ENCODE results near the gene TSPAN19. TPM values are rescaled to one million over a fixed set of nuclear protein-coding genes. Genes with fewer than 3 reads are reported as not detected.

TSPAN19 gene
- total and polyA plus RNA-seq, 2 of the 8 experiments (the other 6 are each of a cell fraction or from before 2014, with no cell fraction given): 0.09 TPM; not detected in 1

- Histone ChIP-seq H3K36me3 (ENCODE audit: control insufficient read depth in 2 of 4, insufficient read depth in 4 of 4, low read length in 3 of 4) (no peaks in the 10 kb centered on the region), H3K27me3 (replicated peaks in 1 of 4; ENCODE audit: control insufficient read depth in 3 of 4, extremely low read depth in 1 of 4, insufficient read depth in 3 of 4, low read length in 3 of 4) (no peaks in the 10 kb centered on the region), H2BK15ac (ENCODE audit: low read length) (no peak overlapping the region), H2BK12ac (ENCODE audit: low read depth, low read length) (no peak overlapping the region), H3K23me2 (ENCODE audit: low read depth, low read length) (no peaks in the 10 kb centered on the region), H3K14ac (ENCODE audit: insufficient read length) (no peak overlapping the region), H3K18ac (ENCODE audit: extremely low read depth, low read length) (no peak overlapping the region), H2BK20ac (ENCODE audit: low read length) (no peak overlapping the region), H2BK5ac (ENCODE audit: low read depth, low read length) (no peak overlapping the region), H4K91ac (replicated peaks; ENCODE audit: insufficient read length, low read length) (no peak overlapping the region), H3K79me1 (ENCODE audit: low read depth, low read length) (no peaks in the 10 kb centered on the region), H3K27ac (ENCODE audit: low read depth, low read length) (no peak overlapping the region), H3K56ac (replicated peaks; ENCODE audit: insufficient read length, low read depth, low read length) (no peak overlapping the region), H3K9me3 (ENCODE audit: insufficient read depth in 2 of 2, low read depth in 1 of 2, low read length in 1 of 2) (no peaks in the 10 kb centered on the region), H3K4me1 (replicated peaks in 1 of 4; ENCODE audit: control insufficient read depth in 3 of 4, insufficient read depth in 4 of 4, low read length in 3 of 4) (peaks cover 2 to 8% (median 3%) of the 10 kb centered on the region in 4 experiments; a peak in 6 of 7 replicates), H3K9ac (replicated peaks in 1 of 4; ENCODE audit: extremely low read depth in 1 of 4, low read depth in 3 of 4, low read length in 3 of 4) (no peak overlapping the region), H3K79me2 (ENCODE audit: control insufficient read depth in 1 of 2, insufficient read depth in 2 of 2, low read length in 2 of 2) (no peaks in the 10 kb centered on the region), H4K5ac (ENCODE audit: insufficient read length, low read depth, low read length) (no peak overlapping the region), H3K4me3 (ENCODE audit: extremely low read depth in 1 of 4, insufficient read depth in 2 of 4, low read depth in 3 of 4, low read length in 4 of 4) (no peak overlapping the region), H3K4me2 (ENCODE audit: insufficient read depth in 1 of 2, low read depth in 2 of 2, low read length in 2 of 2) (no peak overlapping the region), H3K23ac (ENCODE audit: insufficient read length) (no peak overlapping the region), H4K8ac (ENCODE audit: extremely low read depth, insufficient read depth, low read length) (no peak overlapping the region), H2AFZ (ENCODE audit: low read length) (no peak overlapping the region), H2AK5ac (ENCODE audit: low read depth, low read length) (no peak overlapping the region), H3K4ac (replicated peaks; ENCODE audit: insufficient read length, low read depth, low read length) (no peak overlapping the region), H2BK120ac (replicated peaks; ENCODE audit: low read depth, low read length) (no peak overlapping the region), H4K20me1 (replicated peaks in 1 of 2; ENCODE audit: control insufficient read depth in 1 of 2, insufficient read depth in 2 of 2, low read length in 2 of 2) (no peaks in the 10 kb centered on the region)
- ChIA-PET CTCF (ENCODE audit: partially characterized antibody) (interaction anchor here (0.7 to 2.2 kb wide), 3 partner anchors 10 to 1358 kb away, joined by 3 to 7 read pairs (median 4); no protein-coding TSS in a partner anchor), POLR2A (ENCODE audit: partially characterized antibody) (no interaction called here)
- no peak for DNase-seq (ENCODE audit: low read depth in 1 of 2, low spot score in 2 of 2)
- 82% methylated on average over 2 of the region's 2 CpGs; no CpG with 5 or more reads in 1 of the 2 experiments for WGBS, 2 experiments (ENCODE audit: extremely low coverage in 1 of 2, insufficient coverage in 1 of 2, insufficient read length in 1 of 2, insufficient replicate concordance in 2 of 2, low coverage in 1 of 2, low lambda C conversion rate in 2 of 2, missing lambda C conversion rate in 1 of 2)
- no peak for FAIRE-seq
- no peak for TF ChIP-seq SP2 (IDR thresholded peaks at IDR 0.05; ENCODE audit: low read length)
- no peak for TF ChIP-seq RNF2 (IDR thresholded peaks at IDR 0.05; ENCODE audit: borderline replicate concordance, low read depth, low read length, missing control alignments, poor library complexity, severe bottlenecking)
- TF ChIP-seq POLR2A (IDR thresholded peaks at IDR 0.05; ENCODE audit: control extremely low read depth in 1 of 2, low read depth in 2 of 2, low read length in 2 of 2): no peak
- no peak for TF ChIP-seq SIX5 (IDR thresholded peaks at IDR 0.05; ENCODE audit: low read depth, low read length)
- TF ChIP-seq POLR2AphosphoS5 (IDR thresholded peaks at IDR 0.05; ENCODE audit: low read depth, low read length): no peak
- no peak for TF ChIP-seq BCL11A (IDR thresholded peaks at IDR 0.05; ENCODE audit: low read depth in 2 of 2, low read length in 2 of 2)
- TF ChIP-seq SUZ12 (IDR thresholded peaks at IDR 0.05; ENCODE audit: low read length): no peak
- TF ChIP-seq KDM4A (IDR thresholded peaks at IDR 0.05; ENCODE audit: low read depth, low read length, severe bottlenecking): no peak
- TF ChIP-seq CTBP2 (IDR thresholded peaks at IDR 0.05; ENCODE audit: borderline replicate concordance, insufficient read depth, insufficient read length, low read length): no peak
- TF ChIP-seq PHF8 (conservative IDR thresholded peaks at IDR 0.05; ENCODE audit: low read depth, low read length): no peak
- no peak for TF ChIP-seq GABPA (IDR thresholded peaks at IDR 0.05; ENCODE audit: borderline replicate concordance, insufficient read depth, low read length)
- TF ChIP-seq MAFK (IDR thresholded peaks at IDR 0.05; ENCODE audit: low read depth, low read length): no peak
- TF ChIP-seq SP4 (IDR thresholded peaks at IDR 0.05; ENCODE audit: low read length): no peak
- no peak for TF ChIP-seq E2F6 (IDR thresholded peaks at IDR 0.05)
Observed at GRCh38 chr12:85000729-85001128, 35.3 kb downstream of the TSPAN19 start.

All from H1 (cell line).